PC-3 (cell line): Measurements from ENCODE around the gene SLC6A16. TPM values are rescaled to one million over a fixed set of nuclear protein-coding genes. Genes with fewer than 3 reads are reported as not detected.

Experiments used
- ATAC-seq: fragments of 200-7000 bp; cut with Tn5 transposase; 2 replicates; pipeline ENCODE4 v1.9.1; 2020; ENCODE audit warnings: mild to moderate bottlenecking, moderate library complexity
- BruUV-seq: library from RNA; stranded (reverse); fragments of 400-500 nt; replicated peaks from 2 replicates; lab custom pipeline; 2021; lab: Mats Ljungman, UMichigan
- CTCF ChIA-PET: fragments of 300-600 bp; sonication (Branson Sonifier 250); formaldehyde crosslinking; loops from one replicate; lab custom pipeline; 2022; ENCODE audit warnings: antibody characterized with exemption; lab: Charles Lee
- POLR2A ChIA-PET: fragments of 300-600 bp; sonication (Branson Sonifier 250); formaldehyde crosslinking; loops from one replicate; lab custom pipeline; 2022; ENCODE audit warnings: antibody characterized with exemption; ENCODE audit not compliant: unreplicated experiment; lab: Charles Lee
- DNase-seq: peaks from one replicate; pipeline ENCODE4 v3.0.0-alpha.2; 2015
- H2AFZ ChIP-seq: fragments of 300-600 bp; sonication (generic); 2 replicates; pipeline ENCODE4 v1.6.0; 2016; ENCODE audit warnings: antibody characterized with exemption, low read length
- H3F3A ChIP-seq: fragments of 300-600 bp; sonication (generic); one replicate; pipeline ENCODE4 v1.6.0; 2017; ENCODE audit warnings: antibody characterized with exemption, low read length, control low read depth, mild to moderate bottlenecking; ENCODE audit not compliant: unreplicated experiment
- H3K27ac ChIP-seq: fragments of 300-600 bp; sonication (generic); 2 replicates; pipeline ENCODE4 v1.5.1; 2016; ENCODE audit warnings: mild to moderate bottlenecking, low read length
- H3K27me3 ChIP-seq: fragments of 300-600 bp; sonication (generic); 2 replicates; pipeline ENCODE4 v1.6.1; 2016; ENCODE audit warnings: low read length, mixed read lengths
- H3K36me3 ChIP-seq: fragments of 300-600 bp; sonication (generic); 2 replicates; pipeline ENCODE4 v1.6.1; 2016; ENCODE audit warnings: low read depth, mixed run types, low read length, mixed read lengths
- H3K4me1 ChIP-seq: fragments of 300-600 bp; sonication (generic); 2 replicates; pipeline ENCODE4 v1.5.1; 2016; ENCODE audit warnings: low read length; ENCODE audit not compliant: insufficient read depth
- H3K4me2 ChIP-seq: fragments of 300-600 bp; sonication (generic); 2 replicates; pipeline ENCODE4 v1.6.0; 2016; ENCODE audit warnings: low read length
- H3K4me3 ChIP-seq: fragments of 300-600 bp; sonication (generic); 2 replicates; pipeline ENCODE4 v1.5.1; 2016; ENCODE audit warnings: mild to moderate bottlenecking, low read length, mixed read lengths
- H3K79me2 ChIP-seq: fragments of 300-600 bp; sonication (generic); 2 replicates; pipeline ENCODE4 v1.6.1; 2017; ENCODE audit warnings: low read length, mixed read lengths
- H3K9ac ChIP-seq: fragments of 300-600 bp; sonication (generic); 2 replicates; pipeline ENCODE4 v1.6.0; 2016; ENCODE audit warnings: mild to moderate bottlenecking, low read length
- H3K9me2 ChIP-seq: fragments of 300-600 bp; sonication (generic); replicated peaks from 2 replicates; pipeline ENCODE4 v1.6.1; 2016; ENCODE audit warnings: mixed run types, low read length, mixed read lengths
- H3K9me3 ChIP-seq: fragments of 300-600 bp; sonication (generic); 2 replicates; pipeline ENCODE4 v1.6.1; 2016; ENCODE audit warnings: low read length, mixed read lengths
- H4K20me1 ChIP-seq: fragments of 300-600 bp; sonication (generic); 2 replicates; pipeline ENCODE4 v1.6.1; 2016; ENCODE audit warnings: low read length, mixed read lengths
- EZH2 ChIP-seq: fragments of 300-600 bp; sonication (generic); IDR thresholded peaks from one replicate; pipeline ENCODE4 v1.6.1; 2017; ENCODE audit warnings: antibody characterized with exemption, mild to moderate bottlenecking, low read length; ENCODE audit not compliant: unreplicated experiment
- EZH2phosphoT487 ChIP-seq: fragments of 300-600 bp; sonication (generic); IDR thresholded peaks from 2 replicates; pipeline ENCODE4 v1.6.1; 2018; ENCODE audit warnings: mild to moderate bottlenecking, antibody characterized with exemption, low read length, borderline replicate concordance
- intact Hi-C: fragments of 100-400 bp; cut with micrococcal nuclease; formaldehyde crosslinking; loops from 2 replicates; pipeline ENCODE4 v1.9.0; 2023
- total RNA-seq: library from RNA; depleted of rRNA; stranded (reverse); fragments of >200 nt; gene quantifications from 2 replicates; pipeline ENCODE4 v1.2.3, GENCODE V29; 2014
- TF ChIP-seq, protein P1 (sequence below): fragments of 300-600 bp; sonication (generic); conservative IDR thresholded peaks from 2 replicates; pipeline ENCODE4 v1.5.1; 2017; ENCODE audit warnings: antibody characterized with exemption, low read depth, mild to moderate bottlenecking, low read length

SLC6A16 gene
- total RNA-seq, 1 experiment from 2014 or later: not detected

DNA sequence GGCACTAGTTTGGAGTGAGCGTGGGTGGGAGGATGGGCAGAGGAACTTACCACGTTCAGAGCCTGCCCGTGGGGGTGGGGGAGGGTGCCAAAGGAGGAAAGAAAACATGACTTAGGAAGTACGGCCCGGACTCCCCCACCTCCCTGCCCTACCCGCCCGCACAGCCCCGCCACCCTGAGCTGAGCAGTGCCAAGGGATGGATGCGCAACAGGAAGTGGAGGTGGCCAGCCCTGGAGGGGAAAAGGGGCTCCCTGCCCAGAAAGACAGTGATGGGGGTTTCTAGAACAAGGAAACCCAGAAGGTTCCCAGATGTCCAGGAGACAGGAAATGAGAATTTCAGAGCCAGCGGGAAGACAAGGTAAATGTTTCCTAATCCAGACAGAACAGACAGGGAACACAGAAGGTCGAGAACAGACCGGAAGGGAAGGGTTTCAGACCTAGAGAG, 30.9 kb upstream of the SLC6A16 start:
- H3K4me2 ChIP-seq: no peak overlapping the region
- no TSS peak for BruUV-seq
- H3K27me3 ChIP-seq: no peaks in the 10 kb centered on the region
- no peaks in the 10 kb centered on the region for H3F3A ChIP-seq
- H3K9me2 ChIP-seq: no peaks in the 10 kb centered on the region
- H3K4me3 ChIP-seq: no peak overlapping the region
- H3K79me2 ChIP-seq: no peaks in the 10 kb centered on the region; the same call in 1 of the 2 replicates
- H3K27ac ChIP-seq: no peak overlapping the region
- no peaks in the 10 kb centered on the region for H3K9me3 ChIP-seq
- DNase-seq (no peak), ATAC-seq (no peak)
- ChIA-PET CTCF (no interaction called here), POLR2A (no interaction called here)
- no peak overlapping the region for H3K9ac ChIP-seq
- TF ChIP-seq EZH2 (no peak), EZH2phosphoT487 (no peak)
- TF ChIP-seq, protein P1, sequence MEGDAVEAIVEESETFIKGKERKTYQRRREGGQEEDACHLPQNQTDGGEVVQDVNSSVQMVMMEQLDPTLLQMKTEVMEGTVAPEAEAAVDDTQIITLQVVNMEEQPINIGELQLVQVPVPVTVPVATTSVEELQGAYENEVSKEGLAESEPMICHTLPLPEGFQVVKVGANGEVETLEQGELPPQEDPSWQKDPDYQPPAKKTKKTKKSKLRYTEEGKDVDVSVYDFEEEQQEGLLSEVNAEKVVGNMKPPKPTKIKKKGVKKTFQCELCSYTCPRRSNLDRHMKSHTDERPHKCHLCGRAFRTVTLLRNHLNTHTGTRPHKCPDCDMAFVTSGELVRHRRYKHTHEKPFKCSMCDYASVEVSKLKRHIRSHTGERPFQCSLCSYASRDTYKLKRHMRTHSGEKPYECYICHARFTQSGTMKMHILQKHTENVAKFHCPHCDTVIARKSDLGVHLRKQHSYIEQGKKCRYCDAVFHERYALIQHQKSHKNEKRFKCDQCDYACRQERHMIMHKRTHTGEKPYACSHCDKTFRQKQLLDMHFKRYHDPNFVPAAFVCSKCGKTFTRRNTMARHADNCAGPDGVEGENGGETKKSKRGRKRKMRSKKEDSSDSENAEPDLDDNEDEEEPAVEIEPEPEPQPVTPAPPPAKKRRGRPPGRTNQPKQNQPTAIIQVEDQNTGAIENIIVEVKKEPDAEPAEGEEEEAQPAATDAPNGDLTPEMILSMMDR: no peak
- no peak overlapping the region for H2AFZ ChIP-seq
- intact Hi-C loops: no loop called here
- no peaks in the 10 kb centered on the region for H4K20me1 ChIP-seq
- H3K4me1 ChIP-seq: no peaks in the 10 kb centered on the region
- H3K36me3 ChIP-seq: peaks cover 18% of the 10 kb centered on the region

DNA sequence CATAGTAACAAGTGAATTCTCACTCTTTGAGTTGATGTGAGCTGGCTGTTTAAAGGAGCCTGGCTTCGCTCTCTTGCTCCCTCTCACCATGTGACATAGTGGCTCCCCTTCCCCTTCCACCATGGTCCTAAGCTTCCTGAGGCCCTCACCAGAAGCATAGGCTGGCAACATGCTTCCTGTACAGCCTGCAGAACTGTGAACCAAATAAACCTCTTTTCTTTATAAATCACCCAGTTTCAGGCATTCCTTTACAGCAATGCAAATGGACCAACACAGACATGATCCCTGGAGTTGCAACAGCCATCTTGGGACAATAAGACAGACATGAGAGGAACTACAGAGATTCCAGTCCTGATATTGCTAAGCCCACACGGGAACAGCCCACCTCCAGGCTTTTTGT, 24.6 kb upstream of the SLC6A16 start:
- peaks cover 48% of the 10 kb centered on the region for H3K36me3 ChIP-seq
- intact Hi-C loops: no loop called here
- BruUV-seq: no TSS peak
- H3K4me2 ChIP-seq: no peak overlapping the region
- no peaks in the 10 kb centered on the region for H3K4me1 ChIP-seq
- POLR2A ChIA-PET: no interaction called here
- no peaks in the 10 kb centered on the region for H4K20me1 ChIP-seq
- no peaks in the 10 kb centered on the region for H3K9me2 ChIP-seq
- no peaks in the 10 kb centered on the region for H3K79me2 ChIP-seq
- ATAC-seq (no peak), DNase-seq (no peak)
- H3K27me3 ChIP-seq: no peaks in the 10 kb centered on the region
- H3K9me3 ChIP-seq: no peaks in the 10 kb centered on the region
- H3K27ac ChIP-seq: no peak overlapping the region
- CTCF ChIA-PET: no interaction called here
- no peak overlapping the region for H2AFZ ChIP-seq
- no peaks in the 10 kb centered on the region for H3F3A ChIP-seq
- TF ChIP-seq, protein P1: no peak
- no peak for TF ChIP-seq EZH2phosphoT487
- no peak for TF ChIP-seq EZH2
- no peak overlapping the region for H3K9ac ChIP-seq
- H3K4me3 ChIP-seq: no peak overlapping the region

DNA sequence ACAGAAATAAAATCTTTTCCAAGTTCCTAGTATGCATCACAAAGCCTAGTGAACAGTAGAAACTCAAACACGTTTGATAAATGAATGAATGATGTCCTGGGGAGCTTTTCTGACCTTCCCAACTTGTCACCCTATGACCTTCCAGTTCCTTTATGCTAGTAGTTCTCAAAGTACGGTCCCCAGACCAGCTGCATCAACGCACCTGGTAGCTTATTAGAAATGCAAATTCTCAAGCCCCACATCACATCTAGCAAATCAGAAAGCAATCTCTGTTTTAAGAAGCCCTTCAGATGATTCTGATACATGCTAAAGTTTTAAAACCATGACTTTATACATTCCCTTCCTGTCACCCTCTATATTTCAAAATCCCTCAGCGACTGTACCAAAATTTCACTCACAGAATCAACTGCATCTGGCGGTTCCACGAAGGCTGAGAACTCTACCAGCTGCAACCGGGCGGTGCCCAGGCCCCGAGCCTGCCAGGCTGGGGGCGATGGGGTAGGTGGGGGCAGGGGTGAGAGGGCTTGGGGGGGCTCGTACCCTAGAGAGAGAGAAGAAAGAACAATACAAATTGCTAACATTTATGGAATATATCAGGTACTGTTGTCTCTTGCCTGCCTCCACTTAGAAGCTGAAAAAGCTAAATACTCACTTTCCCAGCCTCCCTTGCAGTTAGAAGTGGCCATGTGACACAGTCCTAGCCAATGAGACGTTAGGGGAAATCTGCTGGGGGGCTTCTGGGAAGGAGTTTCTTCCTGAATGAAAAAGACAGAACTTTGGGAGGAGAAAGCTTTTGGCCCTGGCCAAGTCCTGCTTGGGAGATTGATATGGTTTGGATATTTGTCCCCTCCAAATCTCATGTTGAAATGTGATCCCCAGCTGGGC, 23.6 kb upstream of the SLC6A16 start:
- ATAC-seq (no peak), DNase-seq (no peak)
- H3K4me1 ChIP-seq: no peaks in the 10 kb centered on the region
- TF ChIP-seq, protein P1: no peak
- TF ChIP-seq EZH2phosphoT487 (no peak), EZH2 (no peak)
- no peaks in the 10 kb centered on the region for H4K20me1 ChIP-seq
- intact Hi-C loops: no loop called here
- no peaks in the 10 kb centered on the region for H3K79me2 ChIP-seq
- no peaks in the 10 kb centered on the region for H3K9me3 ChIP-seq
- peaks cover 49% of the 10 kb centered on the region for H3K36me3 ChIP-seq
- ChIA-PET POLR2A (no interaction called here), CTCF (no interaction called here)
- H2AFZ ChIP-seq: no peak overlapping the region
- no peaks in the 10 kb centered on the region for H3K27me3 ChIP-seq
- H3K27ac ChIP-seq: no peak overlapping the region
- H3K4me3 ChIP-seq: no peak overlapping the region
- no peaks in the 10 kb centered on the region for H3F3A ChIP-seq
- no TSS peak for BruUV-seq
- H3K9ac ChIP-seq: no peak overlapping the region
- H3K4me2 ChIP-seq: no peak overlapping the region
- no peaks in the 10 kb centered on the region for H3K9me2 ChIP-seq
